AG04450 (cell line): ENCODE data around the gene RAI1. TPM values are rescaled to one million over a fixed set of nuclear protein-coding genes. Genes with fewer than 3 reads are reported as not detected.

Experiments
- CTCF ChIA-PET: fragments of 300-600, 350-600 bp; formaldehyde crosslinking; extraction: SDS; loops from one replicate; lab custom pipeline; 2022; ENCODE audit warnings: antibody characterized with exemption, inconsistent platforms; lab: Charles Lee
- POLR2A ChIA-PET: fragments of 350-600 bp; formaldehyde crosslinking; extraction: SDS; loops from one replicate; lab custom pipeline; 2021; ENCODE audit warnings: antibody characterized with exemption, inconsistent platforms; lab: Yijun Ruan, JAX
- DNase-seq: peaks from one replicate; pipeline ENCODE4 v3.0.0-alpha.2; 2011; ENCODE audit warnings: low read depth, low spot score
- H3K27ac ChIP-seq: one replicate; pipeline ENCODE4 v1.5.1; 2012; ENCODE audit warnings: low read depth, low read length, control low read depth
- H3K27me3 ChIP-seq: one replicate; pipeline ENCODE4 v1.6.0; 2012; ENCODE audit warnings: low read length; ENCODE audit not compliant: control insufficient read depth, insufficient read depth
- H3K4me3 ChIP-seq: 2 replicates; pipeline ENCODE4 v1.5.1; 2011; ENCODE audit warnings: mild to moderate bottlenecking, low read depth, low read length, control low read depth
- H3K9me3 ChIP-seq: 2 replicates; pipeline ENCODE4 v1.5.1; 2012; ENCODE audit warnings: low read length; ENCODE audit not compliant: control insufficient read depth, insufficient read depth
- CTCF ChIP-seq: IDR thresholded peaks from 2 replicates; pipeline ENCODE4 v1.5.1; 2011; ENCODE audit warnings: low read depth, low read length, control low read depth, inconsistent platforms
- polyA plus RNA-seq: library from polyadenylated mRNA; depleted of rRNA; stranded (reverse); fragments of >200 nt; gene quantifications from 2 replicates; pipeline ENCODE4 v1.2.3, GENCODE V29; 2011

The RAI1 gene
- polyA plus RNA-seq, 1 experiment, result 2.1 TPM

GRCh38 chr17:17755715-17756114, 74.5 kb downstream of the RAI1 start:
- no peak for TF ChIP-seq CTCF
- no peak for DNase-seq
- POLR2A ChIA-PET, result no interaction called here
- Histone ChIP-seq H3K27me3 (no peaks in the 10 kb centered on the region), H3K9me3 (no peaks in the 10 kb centered on the region; the same call in 1 of the 2 replicates), H3K27ac (no peak overlapping the region), H3K4me3 (no peak overlapping the region)
- CTCF ChIA-PET, result no interaction called here

- Histone ChIP-seq H3K9me3 (no peaks in the 10 kb centered on the region; the same call in 1 of the 2 replicates), H3K4me3 (no peak overlapping the region), H3K27me3 (no peaks in the 10 kb centered on the region), H3K27ac (no peak overlapping the region)
- no peak for TF ChIP-seq CTCF
- DNase-seq, result no peak
- ChIA-PET POLR2A (no interaction called here), CTCF (no interaction called here)
Observed at GRCh38 chr17:17757391-17757791, 76.1 kb downstream of the RAI1 start.

- H3K27ac ChIP-seq, result no peak overlapping the region
- no peak for DNase-seq
- ChIA-PET POLR2A (no interaction called here), CTCF (no interaction called here)
- H3K4me3 ChIP-seq, result no peak overlapping the region
- H3K9me3 ChIP-seq, result no peaks in the 10 kb centered on the region
- TF ChIP-seq CTCF, result no peak
- no peaks in the 10 kb centered on the region for H3K27me3 ChIP-seq
Observed at GRCh38 chr17:17757956-17758845, 76.9 kb downstream of the RAI1 start.

- POLR2A ChIA-PET, result no interaction called here
- DNase-seq, result no peak
- CTCF ChIA-PET, result no interaction called here
Observed at GRCh38 chr17:17758941-17759563, 77.8 kb downstream of the RAI1 start.

More at GRCh38 chr17:17758941-17759563, 77.8 kb downstream of the RAI1 start:
- no peaks in the 10 kb centered on the region for H3K27me3 ChIP-seq
- H3K27ac ChIP-seq, result no peak overlapping the region
- no peak for TF ChIP-seq CTCF
- H3K9me3 ChIP-seq, result no peaks in the 10 kb centered on the region
- no peak overlapping the region for H3K4me3 ChIP-seq
